HEK293 (cell line): ENCODE data around the gene MAN1C1.

Experiments
- CTCF ChIA-PET: fragments of 350-600 bp; formaldehyde crosslinking; extraction: SDS; loops from one replicate; lab custom pipeline; 2021; ENCODE audit warnings: antibody characterized with exemption; lab: Yijun Ruan, JAX
- POLR2A ChIA-PET: fragments of 300-600 bp; formaldehyde crosslinking; extraction: SDS; loops from one replicate; lab custom pipeline; 2020; ENCODE audit warnings: antibody characterized with exemption, inconsistent platforms; lab: Yijun Ruan, JAX
- H3K27ac ChIP-seq: fragments of 200-500 bp; sonication (Bioruptor generic); 2 replicates; pipeline ENCODE4 v1.5.1; 2014; ENCODE audit warnings: low read depth, low read length, control low read depth, inconsistent platforms; ENCODE audit errors: extremely low read depth
- H3K36me3 ChIP-seq, 2 experiments: fragments of 200-500 bp in 1 of 2; sonication (Bioruptor generic) in 1 of 2; 1 replicate in 1 of 2; 2 replicates in 1 of 2; pipeline ENCODE4 v1.5.1; 2014 to 2017; ENCODE audit warnings: inconsistent platforms in 2 of 2, low read length in 2 of 2; ENCODE audit not compliant: control insufficient read depth in 2 of 2, insufficient read depth in 1 of 2
- H3K4me1 ChIP-seq: fragments of 200-500 bp; sonication (Bioruptor generic); 2 replicates; pipeline ENCODE4 v1.5.1; 2014; ENCODE audit warnings: mild to moderate bottlenecking, low read length, inconsistent platforms; ENCODE audit not compliant: control insufficient read depth, insufficient read depth
- H3K4me3 ChIP-seq: 2 replicates; pipeline ENCODE4 v1.5.1; 2011; ENCODE audit warnings: low read depth, mild to moderate bottlenecking, control low read depth, low read length, moderate library complexity
- H3K9me3 ChIP-seq: fragments of 200-500 bp; sonication (Bioruptor generic); 2 replicates; pipeline ENCODE4 v1.5.1; 2014; ENCODE audit warnings: low read depth, low read length, inconsistent platforms; ENCODE audit not compliant: control insufficient read depth, insufficient read depth
- BCL11B ChIP-seq: fragments of 450-650 bp; formaldehyde crosslinking; IDR thresholded peaks from 2 replicates; pipeline ENCODE4 v1.5.1; 2016; ENCODE audit warnings: low read depth, missing biosample characterization, missing genetic modification characterization
- GLI2 ChIP-seq: fragments of 450-650 bp; formaldehyde crosslinking; IDR thresholded peaks from 2 replicates; pipeline ENCODE4; 2017; ENCODE audit warnings: missing biosample characterization, missing genetic modification characterization, low read depth, borderline replicate concordance
- HOXA7 ChIP-seq: sonication (generic); formaldehyde crosslinking; IDR thresholded peaks from 2 replicates; pipeline ENCODE4 v1.8.1; 2022; ENCODE audit warnings: missing genetic modification reagents, borderline replicate concordance
- PBX3 ChIP-seq: sonication (generic); formaldehyde crosslinking; IDR thresholded peaks from 2 replicates; pipeline ENCODE4 v1.8.1; 2022; ENCODE audit warnings: mild to moderate bottlenecking, moderate library complexity, missing genetic modification reagents
- RBAK ChIP-seq: fragments of 450-650 bp; formaldehyde crosslinking; IDR thresholded peaks from 2 replicates; pipeline ENCODE4 v1.5.1; 2016; ENCODE audit warnings: missing biosample characterization, missing genetic modification characterization
- ZBTB17 ChIP-seq: fragments of 450-650 bp; formaldehyde crosslinking; IDR thresholded peaks from 2 replicates; pipeline ENCODE4 v1.5.1; 2016; ENCODE audit warnings: missing biosample characterization, missing genetic modification characterization
- ZBTB20 ChIP-seq: fragments of 450-650 bp; formaldehyde crosslinking; IDR thresholded peaks from 2 replicates; pipeline ENCODE4 v1.5.1; 2016; ENCODE audit warnings: missing biosample characterization, missing genetic modification characterization
- ZFHX2 ChIP-seq: fragments of 450-650 bp; formaldehyde crosslinking; conservative IDR thresholded peaks from 2 replicates; pipeline ENCODE4 v1.5.1; 2016; ENCODE audit warnings: missing biosample characterization, missing genetic modification characterization
- ZNF140 ChIP-seq: fragments of 450-650 bp; formaldehyde crosslinking; IDR thresholded peaks from 2 replicates; pipeline ENCODE4 v1.5.1; 2016; ENCODE audit warnings: missing biosample characterization, missing genetic modification characterization
- ZNF157 ChIP-seq: fragments of 450-650 bp; formaldehyde crosslinking; IDR thresholded peaks from 2 replicates; pipeline ENCODE4 v1.5.1; 2016; ENCODE audit warnings: missing biosample characterization, missing genetic modification characterization
- ZNF175 ChIP-seq: fragments of 450-650 bp; formaldehyde crosslinking; IDR thresholded peaks from 2 replicates; pipeline ENCODE4 v1.5.1; 2016; ENCODE audit warnings: missing biosample characterization, missing genetic modification characterization
- ZNF311 ChIP-seq: fragments of 450-650 bp; formaldehyde crosslinking; IDR thresholded peaks from 2 replicates; pipeline ENCODE4 v1.5.1; 2017; ENCODE audit warnings: missing biosample characterization, missing genetic modification characterization, borderline replicate concordance
- ZNF335 ChIP-seq: fragments of 450-650 bp; formaldehyde crosslinking; conservative IDR thresholded peaks from 2 replicates; pipeline ENCODE4 v1.5.1; 2016; ENCODE audit warnings: missing biosample characterization, missing genetic modification characterization
- ZNF558 ChIP-seq: fragments of 450-650 bp; formaldehyde crosslinking; IDR thresholded peaks from 2 replicates; pipeline ENCODE4 v1.5.1; 2016; ENCODE audit warnings: missing biosample characterization, missing genetic modification characterization
- ZNF561 ChIP-seq: fragments of 450-650 bp; IDR thresholded peaks from 2 replicates; pipeline ENCODE4 v1.5.1; 2018; ENCODE audit warnings: missing biosample characterization, missing genetic modification characterization, borderline replicate concordance
- ZNF670 ChIP-seq: fragments of 450-650 bp; formaldehyde crosslinking; IDR thresholded peaks from 2 replicates; pipeline ENCODE4 v1.5.1; 2016; ENCODE audit warnings: missing biosample characterization, missing genetic modification characterization, low read depth
- ZNF747 ChIP-seq: fragments of 450-650 bp; formaldehyde crosslinking; IDR thresholded peaks from 2 replicates; pipeline ENCODE4 v1.5.1; 2016; ENCODE audit warnings: missing biosample characterization, missing genetic modification characterization
- ZNF76 ChIP-seq: fragments of 450-650 bp; formaldehyde crosslinking; IDR thresholded peaks from 2 replicates; pipeline ENCODE4; 2016; ENCODE audit warnings: low read depth, missing biosample characterization, missing genetic modification characterization, borderline replicate concordance
- ZNF830 ChIP-seq: fragments of 450-650 bp; IDR thresholded peaks from 2 replicates; pipeline ENCODE4 v1.5.0; 2018; ENCODE audit warnings: missing biosample characterization, missing genetic modification characterization, low read depth, mild to moderate bottlenecking, moderate library complexity
- ZSCAN16 ChIP-seq: fragments of 450-650 bp; formaldehyde crosslinking; IDR thresholded peaks from 2 replicates; pipeline ENCODE4 v1.5.1; 2016; ENCODE audit warnings: missing biosample characterization, missing genetic modification characterization
- TF ChIP-seq, protein P1 (sequence below): fragments of 450-650 bp; formaldehyde crosslinking; IDR thresholded peaks from 2 replicates; pipeline ENCODE4; 2016; ENCODE audit warnings: missing biosample characterization, missing genetic modification characterization
- TF ChIP-seq, protein P2 (sequence below): fragments of 450-650 bp; formaldehyde crosslinking; conservative IDR thresholded peaks from 2 replicates; pipeline ENCODE4 v1.5.1; 2016; ENCODE audit warnings: low read depth, missing biosample characterization, missing genetic modification characterization
- TF ChIP-seq, protein P3 (sequence below): fragments of 450-650 bp; formaldehyde crosslinking; IDR thresholded peaks from 2 replicates; pipeline ENCODE4 v1.5.1; 2016; ENCODE audit warnings: missing biosample characterization, missing genetic modification characterization, low read depth
- TF ChIP-seq, protein P4 (sequence below): fragments of 450-650 bp; formaldehyde crosslinking; IDR thresholded peaks from 2 replicates; pipeline ENCODE4 v1.5.1; 2017; ENCODE audit warnings: missing biosample characterization, missing genetic modification characterization
- TF ChIP-seq, protein P5 (sequence below): fragments of 450-650 bp; formaldehyde crosslinking; IDR thresholded peaks from 2 replicates; pipeline ENCODE4 v1.5.1; 2016; ENCODE audit warnings: missing biosample characterization, missing genetic modification characterization

MAN1C1 gene

GRCh38 chr1:25727635-25728286, 111.2 kb downstream of the MAN1C1 start:
- H3K4me1 ChIP-seq, result peaks cover 8% of the 10 kb centered on the region
- POLR2A ChIA-PET, result no interaction called here
- H3K9me3 ChIP-seq, result no peaks in the 10 kb centered on the region
- H3K27ac ChIP-seq, result no peak overlapping the region; the same call in 1 of the 2 replicates
- CTCF ChIA-PET, result no interaction called here
- H3K4me3 ChIP-seq, result no peak overlapping the region
- H3K36me3 ChIP-seq, result no peaks in the 10 kb centered on the region
- TF ChIP-seq, protein P1, sequence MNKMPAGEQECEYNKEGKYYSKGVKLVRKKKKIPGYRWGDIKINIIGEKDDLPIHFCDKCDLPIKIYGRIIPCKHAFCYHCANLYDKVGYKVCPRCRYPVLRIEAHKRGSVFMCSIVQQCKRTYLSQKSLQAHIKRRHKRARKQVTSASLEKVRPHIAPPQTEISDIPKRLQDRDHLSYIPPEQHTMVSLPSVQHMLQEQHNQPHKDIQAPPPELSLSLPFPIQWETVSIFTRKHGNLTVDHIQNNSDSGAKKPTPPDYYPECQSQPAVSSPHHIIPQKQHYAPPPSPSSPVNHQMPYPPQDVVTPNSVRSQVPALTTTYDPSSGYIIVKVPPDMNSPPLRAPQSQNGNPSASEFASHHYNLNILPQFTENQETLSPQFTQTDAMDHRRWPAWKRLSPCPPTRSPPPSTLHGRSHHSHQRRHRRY (tag by site-specific recombination), result no peak
- TF ChIP-seq ZBTB17, result peak; percentile 61
- TF ChIP-seq ZNF830, result no peak
- TF ChIP-seq, protein P2, sequence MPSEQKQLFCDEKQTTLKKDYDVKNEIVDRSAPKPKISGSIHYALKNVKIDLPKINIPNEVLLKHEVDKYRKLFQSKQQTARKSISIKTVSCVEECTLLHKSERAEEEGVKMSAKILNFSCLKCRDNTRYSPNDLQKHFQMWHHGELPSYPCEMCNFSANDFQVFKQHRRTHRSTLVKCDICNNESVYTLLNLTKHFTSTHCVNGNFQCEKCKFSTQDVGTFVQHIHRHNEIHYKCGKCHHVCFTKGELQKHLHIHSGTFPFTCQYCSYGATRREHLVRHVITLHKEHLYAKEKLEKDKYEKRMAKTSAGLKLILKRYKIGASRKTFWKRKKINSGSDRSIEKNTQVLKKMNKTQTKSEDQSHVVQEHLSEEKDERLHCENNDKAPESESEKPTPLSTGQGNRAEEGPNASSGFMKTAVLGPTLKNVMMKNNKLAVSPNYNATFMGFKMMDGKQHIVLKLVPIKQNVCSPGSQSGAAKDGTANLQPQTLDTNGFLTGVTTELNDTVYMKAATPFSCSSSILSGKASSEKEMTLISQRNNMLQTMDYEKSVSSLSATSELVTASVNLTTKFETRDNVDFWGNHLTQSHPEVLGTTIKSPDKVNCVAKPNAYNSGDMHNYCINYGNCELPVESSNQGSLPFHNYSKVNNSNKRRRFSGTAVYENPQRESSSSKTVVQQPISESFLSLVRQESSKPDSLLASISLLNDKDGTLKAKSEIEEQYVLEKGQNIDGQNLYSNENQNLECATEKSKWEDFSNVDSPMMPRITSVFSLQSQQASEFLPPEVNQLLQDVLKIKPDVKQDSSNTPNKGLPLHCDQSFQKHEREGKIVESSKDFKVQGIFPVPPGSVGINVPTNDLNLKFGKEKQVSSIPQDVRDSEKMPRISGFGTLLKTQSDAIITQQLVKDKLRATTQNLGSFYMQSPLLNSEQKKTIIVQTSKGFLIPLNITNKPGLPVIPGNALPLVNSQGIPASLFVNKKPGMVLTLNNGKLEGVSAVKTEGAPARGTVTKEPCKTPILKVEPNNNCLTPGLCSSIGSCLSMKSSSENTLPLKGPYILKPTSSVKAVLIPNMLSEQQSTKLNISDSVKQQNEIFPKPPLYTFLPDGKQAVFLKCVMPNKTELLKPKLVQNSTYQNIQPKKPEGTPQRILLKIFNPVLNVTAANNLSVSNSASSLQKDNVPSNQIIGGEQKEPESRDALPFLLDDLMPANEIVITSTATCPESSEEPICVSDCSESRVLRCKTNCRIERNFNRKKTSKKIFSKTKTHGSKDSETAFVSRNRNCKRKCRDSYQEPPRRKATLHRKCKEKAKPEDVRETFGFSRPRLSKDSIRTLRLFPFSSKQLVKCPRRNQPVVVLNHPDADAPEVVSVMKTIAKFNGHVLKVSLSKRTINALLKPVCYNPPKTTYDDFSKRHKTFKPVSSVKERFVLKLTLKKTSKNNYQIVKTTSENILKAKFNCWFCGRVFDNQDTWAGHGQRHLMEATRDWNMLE (tag by site-specific recombination), result no peak
- TF ChIP-seq, protein P3, sequence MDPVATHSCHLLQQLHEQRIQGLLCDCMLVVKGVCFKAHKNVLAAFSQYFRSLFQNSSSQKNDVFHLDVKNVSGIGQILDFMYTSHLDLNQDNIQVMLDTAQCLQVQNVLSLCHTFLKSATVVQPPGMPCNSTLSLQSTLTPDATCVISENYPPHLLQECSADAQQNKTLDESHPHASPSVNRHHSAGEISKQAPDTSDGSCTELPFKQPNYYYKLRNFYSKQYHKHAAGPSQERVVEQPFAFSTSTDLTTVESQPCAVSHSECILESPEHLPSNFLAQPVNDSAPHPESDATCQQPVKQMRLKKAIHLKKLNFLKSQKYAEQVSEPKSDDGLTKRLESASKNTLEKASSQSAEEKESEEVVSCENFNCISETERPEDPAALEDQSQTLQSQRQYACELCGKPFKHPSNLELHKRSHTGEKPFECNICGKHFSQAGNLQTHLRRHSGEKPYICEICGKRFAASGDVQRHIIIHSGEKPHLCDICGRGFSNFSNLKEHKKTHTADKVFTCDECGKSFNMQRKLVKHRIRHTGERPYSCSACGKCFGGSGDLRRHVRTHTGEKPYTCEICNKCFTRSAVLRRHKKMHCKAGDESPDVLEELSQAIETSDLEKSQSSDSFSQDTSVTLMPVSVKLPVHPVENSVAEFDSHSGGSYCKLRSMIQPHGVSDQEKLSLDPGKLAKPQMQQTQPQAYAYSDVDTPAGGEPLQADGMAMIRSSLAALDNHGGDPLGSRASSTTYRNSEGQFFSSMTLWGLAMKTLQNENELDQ (tag by site-specific recombination), result no peak
- peak; percentile 86 for TF ChIP-seq ZSCAN16
- TF ChIP-seq ZBTB20 (tag by site-specific recombination), result peak; percentile 62
- no peak for TF ChIP-seq ZNF670 (tag by site-specific recombination)
- TF ChIP-seq ZNF157, result peak; percentile 94
- TF ChIP-seq ZNF140 (tag by site-specific recombination), result no peak
- no peak for TF ChIP-seq HOXA7
- TF ChIP-seq, protein P4, sequence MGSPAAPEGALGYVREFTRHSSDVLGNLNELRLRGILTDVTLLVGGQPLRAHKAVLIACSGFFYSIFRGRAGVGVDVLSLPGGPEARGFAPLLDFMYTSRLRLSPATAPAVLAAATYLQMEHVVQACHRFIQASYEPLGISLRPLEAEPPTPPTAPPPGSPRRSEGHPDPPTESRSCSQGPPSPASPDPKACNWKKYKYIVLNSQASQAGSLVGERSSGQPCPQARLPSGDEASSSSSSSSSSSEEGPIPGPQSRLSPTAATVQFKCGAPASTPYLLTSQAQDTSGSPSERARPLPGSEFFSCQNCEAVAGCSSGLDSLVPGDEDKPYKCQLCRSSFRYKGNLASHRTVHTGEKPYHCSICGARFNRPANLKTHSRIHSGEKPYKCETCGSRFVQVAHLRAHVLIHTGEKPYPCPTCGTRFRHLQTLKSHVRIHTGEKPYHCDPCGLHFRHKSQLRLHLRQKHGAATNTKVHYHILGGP (tag by site-specific recombination), result no peak
- no peak for TF ChIP-seq BCL11B
- TF ChIP-seq ZNF561 (tag by site-specific recombination), result no peak
- no peak for TF ChIP-seq PBX3 (CRISPR knock-in tag)
- no peak for TF ChIP-seq ZNF747 (tag by site-specific recombination)
- TF ChIP-seq ZNF335 (tag by site-specific recombination), result peak; percentile 61
- TF ChIP-seq GLI2, result no peak
- no peak for TF ChIP-seq ZNF76 (tag by site-specific recombination)
- no peak for TF ChIP-seq RBAK
- TF ChIP-seq, protein P5, sequence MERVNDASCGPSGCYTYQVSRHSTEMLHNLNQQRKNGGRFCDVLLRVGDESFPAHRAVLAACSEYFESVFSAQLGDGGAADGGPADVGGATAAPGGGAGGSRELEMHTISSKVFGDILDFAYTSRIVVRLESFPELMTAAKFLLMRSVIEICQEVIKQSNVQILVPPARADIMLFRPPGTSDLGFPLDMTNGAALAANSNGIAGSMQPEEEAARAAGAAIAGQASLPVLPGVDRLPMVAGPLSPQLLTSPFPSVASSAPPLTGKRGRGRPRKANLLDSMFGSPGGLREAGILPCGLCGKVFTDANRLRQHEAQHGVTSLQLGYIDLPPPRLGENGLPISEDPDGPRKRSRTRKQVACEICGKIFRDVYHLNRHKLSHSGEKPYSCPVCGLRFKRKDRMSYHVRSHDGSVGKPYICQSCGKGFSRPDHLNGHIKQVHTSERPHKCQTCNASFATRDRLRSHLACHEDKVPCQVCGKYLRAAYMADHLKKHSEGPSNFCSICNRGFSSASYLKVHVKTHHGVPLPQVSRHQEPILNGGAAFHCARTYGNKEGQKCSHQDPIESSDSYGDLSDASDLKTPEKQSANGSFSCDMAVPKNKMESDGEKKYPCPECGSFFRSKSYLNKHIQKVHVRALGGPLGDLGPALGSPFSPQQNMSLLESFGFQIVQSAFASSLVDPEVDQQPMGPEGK (tag by site-specific recombination), result peak; percentile 49
- no peak for TF ChIP-seq ZNF175 (tag by site-specific recombination)
- TF ChIP-seq ZFHX2 (tag by site-specific recombination), result peak; percentile 15; the same call in 1 of the 2 replicates
- no peak for TF ChIP-seq ZNF311 (tag by site-specific recombination)
- TF ChIP-seq ZNF558 (tag by site-specific recombination), result no peak
